Peyer's patch (tissue), 4 donors: ENCODE measurements around the gene SPPL3. TPM values are rescaled to one million over a fixed set of nuclear protein-coding genes. Genes with fewer than 3 reads are reported as not detected.

ENCODE experiments used
- DNase-seq, 3 donors: peaks; one replicate each; pipeline ENCODE4 v3.0.0-alpha.2; 2017 to 2019
- H3K27ac ChIP-seq, 4 donors: fragments of 200-600 bp; sonication (generic); one replicate each; pipeline ENCODE4 v1.5.1; 2016 to 2019
- H3K27me3 ChIP-seq, 2 donors: fragments of 200-600 bp; sonication (generic); one replicate each; pipeline ENCODE4 v1.5.1; 2019
- H3K36me3 ChIP-seq, 3 donors: fragments of 200-600 bp; sonication (generic); one replicate each; pipeline ENCODE4 v1.5.1; 2016 to 2019
- H3K4me1 ChIP-seq, 4 donors: fragments of 200-600 bp; sonication (generic); one replicate each; pipeline ENCODE4 v1.5.1; 2016 to 2019
- H3K4me3 ChIP-seq, 4 donors: fragments of 200-600 bp; sonication (generic); 1 replicate in 3 of 4; 2 replicates in 1 of 4; pipeline ENCODE4 v1.5.1; 2016 to 2019; ENCODE audit warnings: mild to moderate bottlenecking in 1 of 4
- H3K9me3 ChIP-seq, 4 donors: fragments of 200-600 bp; sonication (generic); one replicate each; pipeline ENCODE4 v1.5.1; 2016 to 2019; ENCODE audit warnings: mild to moderate bottlenecking in 1 of 4
- CTCF ChIP-seq, 6 experiments: fragments of 450-650 bp in 4 of 6; fragments of 200-600 bp in 2 of 6; sonication (generic) in 1 of 6; IDR thresholded peaks; one replicate each; pipeline ENCODE4 v1.5.1; 2017 to 2019; ENCODE audit warnings: antibody characterized with exemption in 6 of 6, mild to moderate bottlenecking in 3 of 6, moderate library complexity in 1 of 6
- POLR2A ChIP-seq, 2 donors: fragments of 450-650 bp; IDR thresholded peaks; one replicate each; pipeline ENCODE4 v1.5.1; 2017; ENCODE audit warnings: antibody characterized with exemption in 2 of 2, mild to moderate bottlenecking in 2 of 2, moderate library complexity in 2 of 2
- total RNA-seq, 4 donors: library from RNA; depleted of rRNA; stranded (reverse); fragments of >200 nt; gene quantifications; one replicate each; pipeline ENCODE4 v1.1.0, GENCODE V29; 2016

Gene SPPL3
- total RNA-seq, 4 donors from 2014 or later: 26.4 to 50.2 (median 34.9) TPM

- peak in 2 of 3 donors; percentile 71 to 84 for DNase-seq
- no peak overlapping the region for H3K27ac ChIP-seq
- peaks cover 0 to 45% (median 0%) of the 10 kb centered on the region in 3 donors for H3K36me3 ChIP-seq
- H3K4me3 ChIP-seq: no peak overlapping the region
- no peaks in the 10 kb centered on the region for H3K9me3 ChIP-seq
- H3K4me1 ChIP-seq: peaks cover 0 to 40% (median 2%) of the 10 kb centered on the region in 4 donors
- TF ChIP-seq POLR2A (IDR thresholded peaks at IDR 0.05) (no peak), CTCF (IDR thresholded peaks at IDR 0.05) (peak; percentile 51 to 90 (median 88))
- H3K27me3 ChIP-seq: no peaks in the 10 kb centered on the region
Measured at GRCh38 chr12:120713861-120714482, 190.2 kb downstream of the SPPL3 start.

- no peak overlapping the region for H3K27ac ChIP-seq
- H3K4me1 ChIP-seq: peaks cover 0 to 30% (median 2%) of the 10 kb centered on the region in 4 donors
- H3K4me3 ChIP-seq: no peak overlapping the region
- TF ChIP-seq CTCF (IDR thresholded peaks at IDR 0.05) (no peak), POLR2A (IDR thresholded peaks at IDR 0.05) (no peak)
- H3K36me3 ChIP-seq: peaks cover 0 to 32% (median 0%) of the 10 kb centered on the region in 3 donors
- no peaks in the 10 kb centered on the region for H3K27me3 ChIP-seq
- H3K9me3 ChIP-seq: no peaks in the 10 kb centered on the region
- no peak for DNase-seq
Measured at GRCh38 chr12:120712610-120713009, 191.5 kb downstream of the SPPL3 start.

Other genes starting within 250 kb of the SPPL3 start
- gene MLEC, start 217.2 kb downstream of the SPPL3 start, total RNA-seq: 100 to 1,000 TPM in 2 of 4 donors, 10 to 100 TPM in 2; 87.3 to 123 (median 104) TPM
- gene UNC119B, start 193.9 kb downstream of the SPPL3 start, total RNA-seq: 10 to 100 TPM; 16.8 to 23.5 (median 18.1) TPM
- gene ACADS, start 178.5 kb downstream of the SPPL3 start, total RNA-seq: 100 to 1,000 TPM; 126 to 358 (median 316) TPM
- 10 to 100 TPM; 15.7 to 93.6 (median 57.0) TPM for gene HNF1A, start 74.2 kb upstream of the SPPL3 start, total RNA-seq
- gene C12orf43, start 112.1 kb upstream of the SPPL3 start, total RNA-seq: 10 to 100 TPM in 2 of 4 donors, 1 to 10 TPM in 2; 7.6 to 16.5 (median 12.0) TPM
- gene OASL, start 134.9 kb upstream of the SPPL3 start, total RNA-seq: 1 to 10 TPM in 1 of 4 donors, under 1 TPM in 2, not detected in 1; 0.66 to 1.2 (median 0.94) TPM
- gene P2RX7, start 228.5 kb upstream of the SPPL3 start, total RNA-seq: 1 to 10 TPM in 3 of 4 donors, not detected in 1; 1.0 to 9.1 (median 1.7) TPM